Breast epithelium (tissue), 3 donors: ENCODE data around the gene SETBP1.

Source experiments
- CTCF ChIP-seq, 3 donors: fragments of 450-650 bp; IDR thresholded peaks; one replicate each; pipeline ENCODE4 v1.5.1; 2016 to 2017; ENCODE audit warnings: antibody characterized with exemption in 3 of 3, mild to moderate bottlenecking in 3 of 3, moderate library complexity in 3 of 3
- POLR2A ChIP-seq: fragments of 450-650 bp; IDR thresholded peaks from one replicate; pipeline ENCODE4 v1.6.1; 2016; ENCODE audit warnings: antibody characterized with exemption, mild to moderate bottlenecking, moderate library complexity
- POLR2AphosphoS5 ChIP-seq, 3 donors: sonication (generic); formaldehyde crosslinking; IDR thresholded peaks; one replicate each; pipeline ENCODE4 v1.6.1; 2017; ENCODE audit warnings: antibody characterized with exemption in 3 of 3

- no peak for TF ChIP-seq POLR2A
- TF ChIP-seq CTCF (IDR thresholded peaks at IDR 0.05), result no peak
- no peak for TF ChIP-seq POLR2AphosphoS5 (IDR thresholded peaks at IDR 0.05)
These were observed 402.7 kb downstream of the SETBP1 start for GRCh38 chr18:45083226-45083855.
